GM13977 (cell line): ENCODE data around the gene PMP22.
"Not testable (repeated sequence)": the region's sequence is repeated elsewhere in the genome, so short reads cannot be mapped to it uniquely, and the experiment has no call there.

Experiments
- DNase-seq: peaks from one replicate; pipeline ENCODE4 v3.0.0; 2012; ENCODE audit warnings: low spot score
- CTCF ChIP-seq: IDR thresholded peaks from 2 replicates; pipeline ENCODE4 v1.5.1; 2012; ENCODE audit warnings: mild to moderate bottlenecking, control low read depth; ENCODE audit not compliant: insufficient read depth; ENCODE audit errors: extremely low read depth, missing control alignments
- in situ Hi-C: fragments of 300-500 bp; cut with MboI; formaldehyde crosslinking; loops from one replicate; pipeline ENCODE4 v1.12.0; 2022; ENCODE audit warnings: low sequenced_read_pairs, low pct_unique_long_range_greater_than_20kb, mixed read lengths, inconsistent platforms; ENCODE audit not compliant: unreplicated experiment

PMP22 gene

DNA sequence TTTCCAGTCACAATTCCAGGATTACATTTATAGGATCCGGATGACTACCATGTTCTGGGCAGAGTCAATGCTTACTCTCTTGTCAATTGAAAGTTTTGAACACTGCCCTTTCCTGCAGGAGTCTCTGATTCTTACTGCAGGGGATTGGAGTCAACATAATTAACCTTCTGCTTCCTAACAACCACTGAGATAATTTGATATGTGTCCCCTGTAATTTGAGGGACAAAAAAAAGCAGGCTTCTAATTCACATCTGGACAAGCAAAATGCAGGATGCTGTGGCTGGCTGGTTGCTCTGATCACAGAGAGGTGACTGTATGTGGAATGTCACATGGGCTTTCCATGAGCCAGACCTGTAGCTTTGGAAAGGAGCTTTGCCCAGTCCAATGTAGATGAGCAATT lies 54.9 kb downstream of the PMP22 start:
- TF ChIP-seq CTCF = no peak
- in situ Hi-C loops = no loop called here

DNA sequence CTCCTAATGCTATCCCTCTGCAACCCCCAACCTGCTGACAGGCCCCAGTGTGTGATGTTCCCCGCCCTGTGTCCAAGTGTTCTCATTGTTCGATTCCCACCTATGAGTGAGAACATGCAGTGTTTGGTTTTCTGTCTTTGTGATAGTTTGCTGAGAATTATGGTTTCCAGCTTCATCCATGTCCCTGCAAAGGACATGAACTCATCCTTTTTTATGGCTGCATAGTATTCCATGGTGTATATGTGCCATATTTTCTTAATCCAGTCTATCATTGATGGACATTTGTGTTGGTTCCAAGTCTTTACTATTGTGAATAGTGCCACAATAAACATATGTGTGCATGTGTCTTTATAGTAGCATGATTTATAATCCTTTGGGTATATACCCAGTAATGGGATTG lies 62.1 kb downstream of the PMP22 start:
- in situ Hi-C loops, DNase-seq: not testable (repeated sequence)

More for the DNA sequence above, 54.9 kb downstream of the PMP22 start:
- no peak for DNase-seq

DNA sequence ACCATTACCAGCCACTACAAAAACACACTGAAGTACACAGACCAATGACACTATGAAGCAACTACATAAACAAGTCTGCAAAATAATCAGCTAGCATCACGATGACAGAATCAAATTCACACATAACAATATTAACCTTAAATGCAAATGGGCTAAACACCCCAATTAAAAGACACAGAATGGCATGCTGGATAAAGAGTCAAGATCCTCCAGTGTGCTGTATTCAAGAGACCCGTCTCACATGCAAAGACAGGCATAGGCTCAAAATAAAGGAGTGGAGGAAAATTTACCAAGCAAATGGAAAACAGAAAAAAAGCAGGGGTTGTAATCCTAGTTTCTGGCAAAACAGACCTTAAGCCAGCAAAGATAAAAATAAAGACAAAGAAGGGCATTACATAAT lies 64.6 kb downstream of the PMP22 start:
- in situ Hi-C loops, DNase-seq: not testable (repeated sequence)

DNA sequence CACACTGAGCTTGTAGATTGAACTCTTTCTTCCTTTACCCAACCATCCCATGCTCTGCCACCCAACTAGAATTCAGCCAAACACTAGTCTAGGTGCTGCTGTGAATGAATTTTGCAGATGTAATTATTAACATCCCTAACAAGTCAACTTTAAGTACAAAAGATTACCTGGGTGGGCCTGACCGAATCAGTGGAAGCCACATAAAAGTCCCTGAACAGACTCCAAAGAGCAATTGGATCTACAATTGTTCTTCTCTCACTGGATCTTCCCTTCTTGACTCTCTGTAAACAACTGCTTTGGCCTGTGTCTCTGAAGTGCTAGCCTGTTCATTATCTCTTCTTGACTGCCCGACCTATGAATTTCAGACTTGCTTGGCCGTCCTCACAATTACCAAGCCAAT lies 67.9 kb downstream of the PMP22 start:
- no peak for TF ChIP-seq CTCF
- in situ Hi-C loops = no loop called here
- DNase-seq = no peak

GRCh38 chr17:15194859-15195277 lies 70.3 kb downstream of the PMP22 start:
- DNase-seq = no peak
- TF ChIP-seq CTCF = no peak
- in situ Hi-C loops = no loop called here

DNA sequence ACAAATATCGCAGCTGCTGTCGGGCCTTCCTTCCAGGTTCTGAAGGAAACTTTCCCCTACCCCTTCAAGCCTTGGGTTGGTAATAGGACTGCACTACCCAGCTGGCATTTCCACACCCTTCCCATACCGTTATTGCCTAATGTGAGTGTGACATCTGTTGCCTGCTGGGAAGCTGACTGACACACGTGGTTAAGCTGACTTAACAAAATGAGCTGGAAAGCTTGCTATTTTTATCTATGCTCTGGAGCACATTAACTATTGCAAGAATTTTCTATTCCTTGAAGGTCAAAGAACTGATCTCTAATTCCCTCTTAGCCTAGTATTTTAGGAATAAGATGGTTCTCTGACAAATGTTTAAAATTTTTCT lies 79.5 kb downstream of the PMP22 start:
- no peak for DNase-seq
- in situ Hi-C loops = no loop called here
- TF ChIP-seq CTCF = no peak

GRCh38 chr17:15184872-15185624 lies 80.1 kb downstream of the PMP22 start:
- in situ Hi-C loops = no loop called here
- no peak for DNase-seq
- no peak for TF ChIP-seq CTCF

DNA sequence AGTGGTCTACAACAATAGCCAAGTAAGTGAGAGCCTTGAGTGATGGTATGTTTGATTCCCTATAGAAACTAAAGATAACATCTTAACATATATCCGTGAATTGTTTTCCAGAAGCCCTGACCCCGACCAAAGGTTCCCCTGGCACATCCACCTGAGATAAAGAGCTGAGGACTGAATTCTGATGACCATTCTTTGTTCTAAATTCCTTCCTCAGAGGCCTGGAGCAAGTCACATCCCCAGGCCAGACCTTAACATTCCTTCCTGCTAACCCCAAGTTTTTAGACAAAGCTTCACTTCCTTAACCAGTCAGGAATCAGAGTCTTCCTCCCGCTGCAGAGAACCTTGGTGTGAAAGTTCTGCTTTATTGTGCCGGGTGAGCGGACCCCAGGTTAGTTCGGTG lies 83.3 kb downstream of the PMP22 start:
- DNase-seq = no peak
- in situ Hi-C loops = no loop called here
- TF ChIP-seq CTCF = no peak
